Prostate gland (tissue), 2 donors: ENCODE measurements around the gene RNF186.

Source experiments
- CTCF ChIP-seq, 4 experiments: fragments of 200-600 bp in 2 of 4; fragments of 450-650 bp in 2 of 4; sonication (generic) in 2 of 4; IDR thresholded peaks; 1 replicate in 3 of 4; 2 replicates in 1 of 4; pipeline ENCODE4 v1.5.1; 2016 to 2019; ENCODE audit warnings: antibody characterized with exemption in 4 of 4, mild to moderate bottlenecking in 2 of 4, moderate library complexity in 2 of 4
- POLR2AphosphoS5 ChIP-seq: sonication (generic); formaldehyde crosslinking; IDR thresholded peaks from one replicate; pipeline ENCODE4 v1.6.1; 2017; ENCODE audit warnings: antibody characterized with exemption

GRCh38 chr1:19793360-19794046, 21.6 kb downstream of the RNF186 start:
- no peak for TF ChIP-seq CTCF (IDR thresholded peaks at IDR 0.05)
- TF ChIP-seq POLR2AphosphoS5: no peak
